Esophagus muscularis mucosa (tissue), 4 donors: ENCODE measurements around the gene PMF1. TPM values are rescaled to one million over a fixed set of nuclear protein-coding genes. Genes with fewer than 3 reads are reported as not detected.

Source experiments
- DNase-seq: peaks from one replicate; pipeline ENCODE4 v3.0.0-alpha.2; 2017; ENCODE audit errors: extremely low spot score
- H3K27ac ChIP-seq, 4 donors: fragments of 200-600 bp; sonication (generic); replicated peaks in 1 of 4; 1 replicate in 3 of 4; 2 replicates in 1 of 4; pipeline ENCODE4 v1.5.1; 2016 to 2019; ENCODE audit warnings: mild to moderate bottlenecking in 1 of 4
- H3K27me3 ChIP-seq, 4 donors: fragments of 200-600 bp; sonication (generic); one replicate each; pipeline versions ENCODE4 v1.5.1 to v1.6.0; 2016 to 2019
- H3K36me3 ChIP-seq, 4 donors: fragments of 200-600 bp; sonication (generic); one replicate each; pipeline ENCODE4 v1.5.1; 2016 to 2019
- H3K4me1 ChIP-seq, 4 donors: fragments of 200-600 bp; sonication (generic); one replicate each; pipeline ENCODE4 v1.5.1; 2016 to 2019
- H3K4me3 ChIP-seq, 4 donors: fragments of 200-600 bp; sonication (generic); 1 replicate in 2 of 4; 2 replicates in 2 of 4; pipeline ENCODE4 v1.5.1; 2016 to 2019; ENCODE audit warnings: mild to moderate bottlenecking in 4 of 4, moderate library complexity in 1 of 4
- H3K9me3 ChIP-seq, 4 donors: fragments of 200-600 bp; sonication (generic); 1 replicate in 3 of 4; 2 replicates in 1 of 4; pipeline ENCODE4 v1.5.1; 2016 to 2019
- CTCF ChIP-seq, 3 experiments: fragments of 200-600 bp in 2 of 3; fragments of 450-650 bp in 1 of 3; sonication (generic) in 2 of 3; IDR thresholded peaks; one replicate each; pipeline ENCODE4 v1.5.1; 2017 to 2019; ENCODE audit warnings: antibody characterized with exemption in 3 of 3, mild to moderate bottlenecking in 2 of 3, moderate library complexity in 1 of 3
- EP300 ChIP-seq: sonication (generic); formaldehyde crosslinking; IDR thresholded peaks from one replicate; pipeline ENCODE4 v1.6.1; 2017; ENCODE audit warnings: antibody characterized with exemption
- POLR2A ChIP-seq: fragments of 450-650 bp; IDR thresholded peaks from one replicate; pipeline ENCODE4 v1.6.1; 2017; ENCODE audit warnings: antibody characterized with exemption, moderate library complexity, mild to moderate bottlenecking, low read depth
- POLR2AphosphoS5 ChIP-seq, 2 donors: sonication (generic); formaldehyde crosslinking; IDR thresholded peaks; one replicate each; pipeline ENCODE4 v1.6.1; 2017; ENCODE audit warnings: antibody characterized with exemption in 2 of 2
- WGBS: methylation state at CpG from one replicate; pipeline ENCODE4 v1.1.5; 2018; 5-methylcytosine and 5-hydroxymethylcytosine counted together
- intact Hi-C: fragments of 100-400 bp; cut with DNase I; formaldehyde crosslinking; loops from one replicate; pipeline ENCODE4 v1.15.1; 2023
- total RNA-seq, 4 donors: library from RNA; depleted of rRNA; stranded (reverse); fragments of >200 nt; gene quantifications; one replicate each; pipeline versions ENCODE4 v1.1.0 to v1.2.1, GENCODE V29; 2016

PMF1 gene
- total RNA-seq, 4 donors from 2014 or later = 45.0 to 60.4 (median 50.2) TPM

DNA sequence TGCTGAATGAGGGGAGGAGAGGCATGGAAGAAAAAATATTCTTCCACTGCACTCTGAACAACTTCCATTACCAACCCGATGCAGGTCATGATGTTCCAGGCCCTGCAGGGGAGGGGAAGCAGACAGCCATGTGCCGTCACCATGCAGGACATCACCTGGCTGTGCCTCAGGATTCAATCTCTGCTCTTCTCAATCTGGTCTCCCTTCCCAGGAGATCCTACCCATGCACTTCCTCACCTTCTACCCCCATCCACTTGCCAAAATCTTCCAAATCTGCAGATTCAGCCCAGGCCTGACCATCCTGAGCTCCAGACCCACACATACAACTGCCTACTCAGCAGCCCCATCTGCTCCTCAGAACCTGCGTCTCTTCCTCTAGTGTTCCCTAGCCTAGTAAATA is 40.8 kb downstream of the PMF1 start:
- H3K9me3 ChIP-seq = no peaks in the 10 kb centered on the region
- no peak for TF ChIP-seq POLR2A
- TF ChIP-seq CTCF (IDR thresholded peaks at IDR 0.05) = no peak
- TF ChIP-seq POLR2AphosphoS5 (IDR thresholded peaks at IDR 0.05) = no peak
- TF ChIP-seq EP300 = no peak
- peaks cover 0 to 11% (median 4%) of the 10 kb centered on the region in 4 donors for H3K4me1 ChIP-seq
- WGBS = 87% methylated on average over 3 of the region's 3 CpGs
- no peak for DNase-seq
- intact Hi-C loops = no loop called here
- H3K36me3 ChIP-seq = peaks cover 64 to 97% (median 94%) of the 10 kb centered on the region in 4 donors
- no peak overlapping the region for H3K27ac ChIP-seq
- H3K4me3 ChIP-seq = no peak overlapping the region
- H3K27me3 ChIP-seq = no peaks in the 10 kb centered on the region

- Histone ChIP-seq H3K36me3 (peaks cover 75 to 100% (median 97%) of the 10 kb centered on the region in 4 donors), H3K4me1 (peaks cover 0 to 3% (median 0%) of the 10 kb centered on the region in 4 donors), H3K9me3 (no peaks in the 10 kb centered on the region), H3K27me3 (no peaks in the 10 kb centered on the region), H3K4me3 (no peak overlapping the region), H3K27ac (no peak overlapping the region)
- intact Hi-C loops = no loop called here
- DNase-seq = no peak
- no peak for TF ChIP-seq POLR2A
- TF ChIP-seq EP300 = no peak
- no peak for TF ChIP-seq CTCF (IDR thresholded peaks at IDR 0.05)
- TF ChIP-seq POLR2AphosphoS5 (IDR thresholded peaks at IDR 0.05) = no peak
- WGBS = 80% methylated on average over 2 of the region's 2 CpGs
Observed at GRCh38 chr1:156257711-156258110, 44.9 kb downstream of the PMF1 start.

DNA sequence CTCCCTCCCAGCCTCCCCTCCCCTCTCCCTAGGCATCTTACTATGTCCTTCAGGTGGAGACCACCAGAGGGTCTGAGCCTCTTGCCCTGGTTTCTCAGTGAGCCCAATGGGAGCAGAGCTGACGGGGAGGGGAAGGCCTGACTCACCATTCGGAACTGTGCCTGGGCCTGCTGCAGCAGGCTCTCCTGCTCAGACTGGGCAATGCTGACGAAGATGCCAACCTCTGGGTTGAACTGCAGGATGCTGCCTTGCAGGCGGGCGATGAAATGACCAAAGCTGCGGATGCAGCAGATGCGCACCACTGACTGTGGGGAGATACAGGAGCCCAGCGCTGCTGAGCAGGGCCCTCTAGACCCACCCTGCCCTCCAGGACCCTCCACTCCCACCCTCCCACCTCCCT is 46.1 kb downstream of the PMF1 start:
- peaks cover 65 to 100% (median 96%) of the 10 kb centered on the region in 4 donors for H3K36me3 ChIP-seq
- intact Hi-C loops = no loop called here

GRCh38 chr1:156259805-156260204 is 47.0 kb downstream of the PMF1 start:
- WGBS = 70% methylated on average over 3 of the region's 3 CpGs
- Histone ChIP-seq H3K27ac (no peak overlapping the region), H3K36me3 (peaks cover 70 to 100% (median 97%) of the 10 kb centered on the region in 4 donors), H3K9me3 (no peaks in the 10 kb centered on the region), H3K27me3 (no peaks in the 10 kb centered on the region), H3K4me3 (no peak overlapping the region), H3K4me1 (peaks cover 0 to 9% (median 0%) of the 10 kb centered on the region in 4 donors)
- intact Hi-C loops = no loop called here
- DNase-seq = no peak
- TF ChIP-seq CTCF (IDR thresholded peaks at IDR 0.05) (no peak), POLR2AphosphoS5 (IDR thresholded peaks at IDR 0.05) (no peak), POLR2A (no peak), EP300 (no peak)

More for the DNA sequence above, 46.1 kb downstream of the PMF1 start:
- peaks cover 0 to 9% (median 0%) of the 10 kb centered on the region in 4 donors for H3K4me1 ChIP-seq
- no peak for DNase-seq
- H3K27me3 ChIP-seq = no peaks in the 10 kb centered on the region
- 91% methylated on average over 8 of the region's 8 CpGs for WGBS
- no peak overlapping the region for H3K4me3 ChIP-seq
- no peaks in the 10 kb centered on the region for H3K9me3 ChIP-seq
- TF ChIP-seq POLR2A (no peak), CTCF (IDR thresholded peaks at IDR 0.05) (no peak), EP300 (no peak), POLR2AphosphoS5 (IDR thresholded peaks at IDR 0.05) (no peak)
- H3K27ac ChIP-seq = no peak overlapping the region

GRCh38 chr1:156260896-156261295 is 48.1 kb downstream of the PMF1 start:
- Histone ChIP-seq H3K9me3 (no peaks in the 10 kb centered on the region), H3K27ac (no peak overlapping the region), H3K36me3 (peaks cover 73 to 100% (median 97%) of the 10 kb centered on the region in 4 donors), H3K4me1 (peaks cover 0 to 9% (median 0%) of the 10 kb centered on the region in 4 donors), H3K27me3 (no peaks in the 10 kb centered on the region), H3K4me3 (no peak overlapping the region)
- intact Hi-C loops = no loop called here
- 86% methylated on average over 2 of the region's 2 CpGs for WGBS
- TF ChIP-seq CTCF (IDR thresholded peaks at IDR 0.05) = no peak
- TF ChIP-seq EP300 = no peak
- no peak for TF ChIP-seq POLR2AphosphoS5 (IDR thresholded peaks at IDR 0.05)
- TF ChIP-seq POLR2A = no peak
- DNase-seq = no peak
